HUES6 (cell line): ENCODE results near the gene SLC43A3.
"Not testable (repeated sequence)": the region's sequence is repeated elsewhere in the genome, so short reads cannot be mapped to it uniquely, and the experiment has no call there.

Experiments used
- H3K27ac ChIP-seq: 2 replicates; pipeline ENCODE4 v1.7.0; 2013; ENCODE audit warnings: low read depth, mild to moderate bottlenecking, low read length, inconsistent platforms
- H3K27me3 ChIP-seq: 2 replicates; pipeline ENCODE4 v1.6.1; 2013; ENCODE audit warnings: low read length; ENCODE audit not compliant: control insufficient read depth, insufficient read depth
- H3K36me3 ChIP-seq: 2 replicates; pipeline ENCODE4 v1.6.1; 2013; ENCODE audit warnings: low read length; ENCODE audit not compliant: control insufficient read depth, insufficient read depth
- H3K4me1 ChIP-seq: 2 replicates; pipeline ENCODE4 v1.6.1; 2013; ENCODE audit warnings: low read length; ENCODE audit not compliant: control insufficient read depth, insufficient read depth
- H3K4me3 ChIP-seq: 2 replicates; pipeline ENCODE4 v1.5.1; 2013; ENCODE audit warnings: low read depth, low read length
- H3K9ac ChIP-seq: one replicate; pipeline ENCODE4 v1.6.1; 2013; ENCODE audit warnings: mild to moderate bottlenecking, low read length
- H3K9me3 ChIP-seq: 2 replicates; pipeline ENCODE4 v1.6.1; 2013; ENCODE audit warnings: low read depth, low read length; ENCODE audit not compliant: control insufficient read depth, insufficient read depth

The SLC43A3 gene

GRCh38 chr11:57403003-57403801 lies 23.7 kb downstream of the SLC43A3 start:
- H3K27me3 ChIP-seq, H3K27ac ChIP-seq, H3K4me1 ChIP-seq, H3K4me3 ChIP-seq, H3K9me3 ChIP-seq, H3K9ac ChIP-seq: not testable (repeated sequence)
- peaks cover 10% of the 10 kb centered on the region; the same call in 1 of the 2 replicates for H3K36me3 ChIP-seq

- Histone ChIP-seq H3K9ac (peak overlapping the region; percentile 20), H3K27me3 (peaks cover 14% of the 10 kb centered on the region), H3K36me3 (peaks cover 2% of the 10 kb centered on the region; the same call in 1 of the 2 replicates), H3K27ac (no peak overlapping the region), H3K4me1 (peaks cover 8% of the 10 kb centered on the region; the same call in 1 of the 2 replicates), H3K4me3 (no peak overlapping the region), H3K9me3 (no peaks in the 10 kb centered on the region)
Measured at GRCh38 chr11:57402188-57403002, 24.5 kb downstream of the SLC43A3 start.

DNA sequence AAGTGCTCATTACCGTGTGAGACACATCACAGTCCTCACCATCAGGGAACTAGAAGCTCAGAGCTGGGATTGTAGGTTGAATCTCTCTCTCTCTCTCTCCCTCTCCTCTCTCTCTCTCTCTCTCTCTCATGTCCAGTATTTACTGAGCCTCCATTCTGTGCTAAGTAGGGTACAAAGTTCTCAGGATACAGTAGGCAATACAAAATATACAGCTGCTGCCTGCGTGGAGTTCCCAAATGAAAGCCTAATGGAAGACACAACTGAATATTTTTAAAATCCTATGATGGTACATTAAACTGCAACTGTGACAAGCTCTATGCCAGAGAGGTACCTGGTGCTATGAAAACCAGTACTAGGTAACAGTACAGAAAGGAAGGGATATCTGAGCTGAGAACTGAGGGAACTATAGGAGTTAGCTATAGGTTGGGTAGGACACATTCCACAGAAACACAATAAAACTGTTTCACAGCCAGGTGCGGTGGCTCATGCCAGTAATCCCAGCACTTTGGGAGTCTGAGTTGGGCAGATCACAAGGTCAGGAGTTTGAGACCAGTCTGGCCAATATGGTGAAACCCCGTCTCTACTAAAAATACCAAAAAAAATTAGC lies 26.8 kb downstream of the SLC43A3 start:
- H3K36me3 ChIP-seq: no peaks in the 10 kb centered on the region
- no peak overlapping the region for H3K4me3 ChIP-seq
- no peak overlapping the region for H3K27ac ChIP-seq
- H3K9ac ChIP-seq: no peak overlapping the region
- peaks cover 23% of the 10 kb centered on the region for H3K27me3 ChIP-seq
- H3K4me1 ChIP-seq: peaks cover 8% of the 10 kb centered on the region; the same call in 1 of the 2 replicates
- H3K9me3 ChIP-seq: no peaks in the 10 kb centered on the region

DNA sequence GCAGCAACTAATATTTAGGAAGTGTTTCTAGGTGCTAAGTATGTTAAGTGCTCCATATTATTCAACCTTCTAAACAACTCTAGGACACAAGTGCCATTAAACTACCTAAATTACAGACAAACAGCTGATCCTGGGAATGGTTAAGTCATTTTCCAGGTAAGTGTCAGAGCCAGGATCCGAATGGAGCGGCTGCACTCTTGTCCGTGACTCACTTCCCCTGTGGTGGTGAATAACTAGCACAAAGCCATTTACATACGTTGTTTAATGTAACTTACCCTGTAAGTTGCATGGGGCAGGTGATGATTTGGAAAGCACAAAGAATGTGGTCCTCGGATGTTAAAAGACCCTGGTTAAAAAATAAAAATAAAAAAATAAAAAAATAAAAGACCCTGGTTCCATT lies 27.7 kb downstream of the SLC43A3 start:
- Histone ChIP-seq H3K4me3 (no peak overlapping the region), H3K9ac (no peak overlapping the region), H3K36me3 (no peaks in the 10 kb centered on the region), H3K9me3 (no peaks in the 10 kb centered on the region), H3K27me3 (peaks cover 28% of the 10 kb centered on the region), H3K27ac (no peak overlapping the region), H3K4me1 (peaks cover 8% of the 10 kb centered on the region; the same call in 1 of the 2 replicates)

GRCh38 chr11:57397394-57397990 lies 29.4 kb downstream of the SLC43A3 start:
- peaks cover 37% of the 10 kb centered on the region for H3K27me3 ChIP-seq
- H3K9me3 ChIP-seq: no peaks in the 10 kb centered on the region
- H3K27ac ChIP-seq: no peak overlapping the region
- H3K4me1 ChIP-seq: peaks cover 3% of the 10 kb centered on the region; the same call in 1 of the 2 replicates
- H3K36me3 ChIP-seq: no peaks in the 10 kb centered on the region
- no peak overlapping the region for H3K4me3 ChIP-seq
- H3K9ac ChIP-seq: no peak overlapping the region

- Histone ChIP-seq H3K36me3 (no peaks in the 10 kb centered on the region), H3K27me3 (peaks cover 43% of the 10 kb centered on the region), H3K9ac (no peak overlapping the region), H3K4me3 (no peak overlapping the region), H3K4me1 (no peaks in the 10 kb centered on the region), H3K27ac (no peak overlapping the region), H3K9me3 (no peaks in the 10 kb centered on the region)
Measured at GRCh38 chr11:57396744-57397143, 30.2 kb downstream of the SLC43A3 start.

DNA sequence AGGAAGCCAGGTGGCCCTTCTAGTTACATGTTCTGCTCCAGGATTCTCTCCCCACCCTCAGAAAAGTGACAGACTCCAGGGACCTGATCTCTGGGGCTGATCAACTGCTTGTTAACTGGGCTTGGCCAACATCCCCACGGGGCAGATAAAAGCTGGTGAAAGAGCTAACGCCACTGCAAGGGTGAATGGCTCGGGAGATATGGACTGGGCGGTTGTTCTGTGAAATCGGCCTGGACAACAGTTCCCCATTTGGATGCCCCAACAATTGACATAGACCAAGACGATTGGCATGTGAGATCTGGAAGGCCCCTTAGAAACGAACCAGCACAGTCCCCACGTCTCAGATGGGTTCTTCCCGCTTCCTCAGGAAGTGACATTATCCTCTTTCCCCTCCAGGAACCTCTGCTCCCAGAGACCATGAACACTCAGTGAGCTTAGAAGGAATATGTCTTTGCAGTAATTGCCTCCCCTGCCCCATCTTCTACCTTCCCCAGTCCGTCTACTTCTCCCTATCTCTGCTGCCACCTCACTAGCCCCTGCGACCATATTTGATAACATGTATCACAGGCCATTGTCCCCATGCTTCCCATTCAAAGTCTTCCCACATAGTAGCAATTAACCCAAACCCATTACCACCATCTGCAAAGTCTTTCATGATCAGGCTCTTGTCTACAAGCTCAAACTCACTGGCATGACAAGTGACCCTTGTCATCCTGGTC lies 30.9 kb downstream of the SLC43A3 start:
- Histone ChIP-seq H3K4me3 (no peak overlapping the region), H3K9me3 (no peaks in the 10 kb centered on the region), H3K9ac (no peak overlapping the region), H3K27me3 (peaks cover 43% of the 10 kb centered on the region), H3K36me3 (no peaks in the 10 kb centered on the region), H3K4me1 (no peaks in the 10 kb centered on the region), H3K27ac (no peak overlapping the region)

GRCh38 chr11:57394203-57394965 lies 32.5 kb downstream of the SLC43A3 start:
- no peaks in the 10 kb centered on the region for H3K4me1 ChIP-seq
- no peak overlapping the region for H3K9ac ChIP-seq
- H3K4me3 ChIP-seq: no peak overlapping the region
- H3K27ac ChIP-seq: no peak overlapping the region
- no peaks in the 10 kb centered on the region for H3K36me3 ChIP-seq
- peaks cover 58% of the 10 kb centered on the region for H3K27me3 ChIP-seq
- no peaks in the 10 kb centered on the region for H3K9me3 ChIP-seq

DNA sequence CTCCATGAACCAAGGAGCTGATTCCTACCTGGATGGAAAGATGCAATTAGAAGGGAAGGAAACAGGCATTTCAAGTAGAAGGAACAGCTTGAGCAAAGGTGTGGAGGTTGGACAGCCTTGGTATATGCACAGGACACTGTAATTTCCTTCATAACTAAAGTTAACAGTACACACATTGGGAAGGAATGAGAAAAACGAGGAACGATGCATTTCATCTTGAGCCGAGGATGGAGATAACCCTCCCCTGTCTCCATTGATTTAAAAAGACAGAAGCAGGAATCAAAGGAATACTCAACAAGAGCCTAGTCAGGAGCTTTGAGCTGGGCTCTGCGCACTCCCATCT lies 34.2 kb downstream of the SLC43A3 start:
- no peak overlapping the region for H3K27ac ChIP-seq
- no peak overlapping the region for H3K9ac ChIP-seq
- H3K36me3 ChIP-seq: no peaks in the 10 kb centered on the region
- no peak overlapping the region for H3K4me3 ChIP-seq
- H3K9me3 ChIP-seq: no peaks in the 10 kb centered on the region
- H3K27me3 ChIP-seq: peaks cover 62% of the 10 kb centered on the region
- H3K4me1 ChIP-seq: no peaks in the 10 kb centered on the region
